Thyroid gland (tissue), 4 donors: ENCODE measurements around the gene HACD2.

ENCODE experiments used
- CTCF ChIP-seq, 6 experiments: fragments of 200-600 bp in 3 of 6; fragments of 450-650 bp in 3 of 6; sonication (generic) in 3 of 6; IDR thresholded peaks; one replicate each; pipeline ENCODE4 v1.5.1; 2016 to 2019; ENCODE audit warnings: antibody characterized with exemption in 6 of 6, mild to moderate bottlenecking in 2 of 6, inconsistent platforms in 1 of 6, moderate library complexity in 1 of 6
- POLR2A ChIP-seq, 2 donors: fragments of 450-650 bp; IDR thresholded peaks; one replicate each; pipeline ENCODE4 v1.6.1; 2017; ENCODE audit warnings: antibody characterized with exemption in 2 of 2, mild to moderate bottlenecking in 2 of 2, moderate library complexity in 1 of 2

GRCh38 chr3:123621850-123622189 lies 37.0 kb upstream of the HACD2 start:
- TF ChIP-seq CTCF (IDR thresholded peaks at IDR 0.05), result no peak
- no peak for TF ChIP-seq POLR2A (IDR thresholded peaks at IDR 0.05)
